HepG2 (cell line): ENCODE results near the gene PPP1R13L. TPM values are rescaled to one million over a fixed set of nuclear protein-coding genes. Genes with fewer than 3 reads are reported as not detected.

ENCODE experiments used
- ADNP ChIP-seq: sonication (generic); formaldehyde crosslinking; IDR thresholded peaks from 2 replicates; pipeline ENCODE4 v1.4.0; 2020; ENCODE audit warnings: missing genetic modification reagents
- AHDC1 ChIP-seq: sonication (generic); formaldehyde crosslinking; IDR thresholded peaks from 2 replicates; pipeline ENCODE4 v1.5.1; 2020; ENCODE audit warnings: mild to moderate bottlenecking, missing genetic modification reagents, borderline replicate concordance
- MAFG ChIP-seq: sonication (generic); formaldehyde crosslinking; IDR thresholded peaks from 2 replicates; pipeline ENCODE4 v1.5.1; 2020; ENCODE audit warnings: mild to moderate bottlenecking, missing genetic modification reagents
- RCOR2 ChIP-seq: IDR thresholded peaks from 2 replicates; pipeline ENCODE4 v1.6.1; 2016; ENCODE audit warnings: missing biosample characterization, missing genetic modification reagents
- SATB2 ChIP-seq: sonication (generic); formaldehyde crosslinking; IDR thresholded peaks from 2 replicates; pipeline ENCODE4 v1.5.0; 2020; ENCODE audit warnings: missing genetic modification reagents
- SOX6 ChIP-seq, 2 experiments: fragments of 450-650 bp in 1 of 2; sonication (generic) in 1 of 2; formaldehyde crosslinking in 1 of 2; IDR thresholded peaks; 2 replicates each; pipeline versions ENCODE4 v1.4.0 to v1.6.1; 2017 to 2020; ENCODE audit warnings: antibody characterized with exemption in 1 of 2, mild to moderate bottlenecking in 1 of 2, missing genetic modification reagents in 1 of 2
- TFAP4 ChIP-seq: sonication (generic); IDR thresholded peaks from 2 replicates; pipeline ENCODE4 v1.6.1; 2016; ENCODE audit warnings: low read depth, borderline replicate concordance
- ZNF264 ChIP-seq: sonication (generic); formaldehyde crosslinking; IDR thresholded peaks from 2 replicates; pipeline ENCODE4 v1.4.0; 2020; ENCODE audit warnings: missing genetic modification reagents
- ZNF496 ChIP-seq: sonication (generic); formaldehyde crosslinking; IDR thresholded peaks from 2 replicates; pipeline ENCODE4 v1.8.1; 2023; ENCODE audit warnings: mild to moderate bottlenecking, moderate library complexity, missing genetic modification reagents; ENCODE audit not compliant: insufficient replicate concordance
- ZNF562 ChIP-seq: sonication (generic); formaldehyde crosslinking; IDR thresholded peaks from 2 replicates; pipeline ENCODE4 v1.8.0; 2022; ENCODE audit warnings: missing genetic modification reagents, borderline replicate concordance
- ZNF614 ChIP-seq: IDR thresholded peaks from 2 replicates; pipeline ENCODE4 v1.6.1; 2018; ENCODE audit warnings: missing biosample characterization, missing genetic modification reagents, inconsistent platforms, borderline replicate concordance
- ZNF703 ChIP-seq: sonication (generic); formaldehyde crosslinking; IDR thresholded peaks from 2 replicates; pipeline ENCODE4 v1.5.1; 2020; ENCODE audit warnings: missing genetic modification reagents, mild to moderate bottlenecking, moderate library complexity, borderline replicate concordance
- ZNF780A ChIP-seq: sonication (generic); formaldehyde crosslinking; IDR thresholded peaks from 2 replicates; pipeline ENCODE4 v1.8.0; 2022; ENCODE audit warnings: mild to moderate bottlenecking, missing genetic modification reagents, moderate library complexity
- polyA plus RNA-seq, 8 experiments: library from polyadenylated mRNA; depleted of rRNA in 3 of 8; stranded (reverse) in 7 of 8; unstranded in 1 of 8; fragments of >200 nt; fragmentation: Illumina TruSeq in 4 of 8; extraction: Trizol in 4 of 8; gene quantifications; 2 replicates each; pipeline versions ENCODE4 v1.2.1 to v1.2.3, GENCODE V29; 2011 to 2016; ENCODE audit warnings: low read depth in 4 of 8, missing spikeins in 1 of 8, mixed read lengths in 1 of 8; ENCODE audit not compliant: insufficient read depth in 1 of 8
- total RNA-seq, 5 experiments: library from RNA; depleted of rRNA; stranded (reverse); fragments of >200 nt; fragmentation: Illumina TruSeq; extraction: Trizol; gene quantifications; 2 replicates each; pipeline ENCODE4 v1.2.3, GENCODE V29; 2016; ENCODE audit warnings: low read depth in 1 of 5
- TF ChIP-seq, protein P1 (sequence below): sonication (generic); formaldehyde crosslinking; IDR thresholded peaks from 2 replicates; pipeline ENCODE4 v1.4.0; 2020; ENCODE audit warnings: missing genetic modification reagents
- TF ChIP-seq, protein P2 (sequence below): sonication (generic); formaldehyde crosslinking; IDR thresholded peaks from 2 replicates; pipeline ENCODE4 v1.4.0; 2020; ENCODE audit warnings: missing genetic modification reagents
- TF ChIP-seq, protein P3 (sequence below): IDR thresholded peaks from 2 replicates; pipeline ENCODE4 v1.6.1; 2016; ENCODE audit warnings: missing compliant biosample characterization, missing genetic modification reagents, borderline replicate concordance

PPP1R13L gene
- total and polyA plus RNA-seq, 2 of the 13 experiments (the other 11 are each of a cell fraction or from before 2014, with no cell fraction given) = 1.3 to 6.6 TPM

DNA sequence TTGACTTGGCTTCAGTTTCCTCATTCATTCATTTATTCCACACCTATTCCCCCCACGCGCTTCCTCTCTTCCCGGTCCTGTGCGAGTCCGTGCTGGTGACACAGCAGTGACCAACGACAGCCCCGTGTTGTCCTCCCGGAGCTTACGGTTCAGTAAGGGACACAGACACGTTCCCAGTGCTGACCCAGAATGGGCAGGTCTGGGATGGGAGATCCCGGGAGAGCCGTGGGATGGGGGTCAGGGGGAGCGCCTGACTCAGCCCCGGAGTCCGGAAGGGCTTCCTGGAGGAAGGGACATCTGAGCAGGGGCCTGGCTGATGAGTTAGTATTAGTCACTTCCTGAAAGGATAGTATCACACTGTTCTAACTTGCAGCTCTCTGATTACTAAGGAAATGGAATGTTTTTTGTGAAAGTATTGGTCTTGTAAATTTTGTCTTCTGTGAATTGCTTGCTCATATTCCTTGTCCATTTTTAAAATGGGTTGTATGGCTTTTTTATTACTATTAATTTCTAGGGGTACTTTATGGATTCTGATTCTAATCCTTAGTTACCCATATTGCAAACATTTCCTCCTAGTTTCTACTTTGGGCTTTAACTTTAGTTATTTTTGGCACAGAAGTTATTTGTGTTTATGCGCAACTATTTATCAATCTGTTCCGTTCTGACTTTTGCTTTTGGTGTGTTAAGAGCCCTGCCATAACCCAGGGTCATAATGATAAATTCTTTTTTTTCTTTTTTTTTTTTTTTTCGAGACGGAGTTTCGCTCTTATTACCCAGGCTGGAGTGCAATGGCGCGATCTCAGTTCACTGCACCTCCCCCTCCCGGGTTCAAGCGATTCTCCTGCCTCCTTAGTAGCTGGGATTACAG, 19.6 kb upstream of the PPP1R13L start (continued):
- TF ChIP-seq AHDC1 (CRISPR knock-in tag) (0 out of 2 replicates have a peak, but pooled peaks have one; percentile 33), ZNF703 (CRISPR knock-in tag) (no peak), ZNF614 (CRISPR knock-in tag) (no peak; the same call in 1 of the 2 replicates), ADNP (CRISPR knock-in tag) (peak; percentile 57; the same call in 1 of the 2 replicates), SOX6 (IDR thresholded peaks at IDR 0.05) (no peak), SOX6 (CRISPR knock-in tag; IDR thresholded peaks at IDR 0.05) (no peak), ZNF562 (CRISPR knock-in tag) (no peak), MAFG (CRISPR knock-in tag) (no peak), RCOR2 (no peak), ZNF264 (CRISPR knock-in tag) (no peak), TFAP4 (no peak; the same call in 1 of the 2 replicates), ZNF780A (CRISPR knock-in tag) (no peak), ZNF496 (no peak), SATB2 (CRISPR knock-in tag) (no peak)
- TF ChIP-seq, protein P1, sequence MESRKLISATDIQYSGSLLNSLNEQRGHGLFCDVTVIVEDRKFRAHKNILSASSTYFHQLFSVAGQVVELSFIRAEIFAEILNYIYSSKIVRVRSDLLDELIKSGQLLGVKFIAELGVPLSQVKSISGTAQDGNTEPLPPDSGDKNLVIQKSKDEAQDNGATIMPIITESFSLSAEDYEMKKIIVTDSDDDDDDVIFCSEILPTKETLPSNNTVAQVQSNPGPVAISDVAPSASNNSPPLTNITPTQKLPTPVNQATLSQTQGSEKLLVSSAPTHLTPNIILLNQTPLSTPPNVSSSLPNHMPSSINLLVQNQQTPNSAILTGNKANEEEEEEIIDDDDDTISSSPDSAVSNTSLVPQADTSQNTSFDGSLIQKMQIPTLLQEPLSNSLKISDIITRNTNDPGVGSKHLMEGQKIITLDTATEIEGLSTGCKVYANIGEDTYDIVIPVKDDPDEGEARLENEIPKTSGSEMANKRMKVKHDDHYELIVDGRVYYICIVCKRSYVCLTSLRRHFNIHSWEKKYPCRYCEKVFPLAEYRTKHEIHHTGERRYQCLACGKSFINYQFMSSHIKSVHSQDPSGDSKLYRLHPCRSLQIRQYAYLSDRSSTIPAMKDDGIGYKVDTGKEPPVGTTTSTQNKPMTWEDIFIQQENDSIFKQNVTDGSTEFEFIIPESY (CRISPR knock-in tag) = no peak
- TF ChIP-seq, protein P2, sequence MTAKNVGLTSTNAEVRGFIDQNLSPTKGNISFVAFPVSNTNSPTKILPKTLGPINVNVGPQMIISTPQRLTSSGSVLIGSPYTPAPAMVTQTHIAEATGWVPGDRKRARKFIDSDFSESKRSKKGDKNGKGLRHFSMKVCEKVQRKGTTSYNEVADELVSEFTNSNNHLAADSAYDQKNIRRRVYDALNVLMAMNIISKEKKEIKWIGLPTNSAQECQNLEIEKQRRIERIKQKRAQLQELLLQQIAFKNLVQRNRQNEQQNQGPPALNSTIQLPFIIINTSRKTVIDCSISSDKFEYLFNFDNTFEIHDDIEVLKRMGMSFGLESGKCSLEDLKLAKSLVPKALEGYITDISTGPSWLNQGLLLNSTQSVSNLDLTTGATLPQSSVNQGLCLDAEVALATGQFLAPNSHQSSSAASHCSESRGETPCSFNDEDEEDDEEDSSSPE (CRISPR knock-in tag) = no peak
- TF ChIP-seq, protein P3, sequence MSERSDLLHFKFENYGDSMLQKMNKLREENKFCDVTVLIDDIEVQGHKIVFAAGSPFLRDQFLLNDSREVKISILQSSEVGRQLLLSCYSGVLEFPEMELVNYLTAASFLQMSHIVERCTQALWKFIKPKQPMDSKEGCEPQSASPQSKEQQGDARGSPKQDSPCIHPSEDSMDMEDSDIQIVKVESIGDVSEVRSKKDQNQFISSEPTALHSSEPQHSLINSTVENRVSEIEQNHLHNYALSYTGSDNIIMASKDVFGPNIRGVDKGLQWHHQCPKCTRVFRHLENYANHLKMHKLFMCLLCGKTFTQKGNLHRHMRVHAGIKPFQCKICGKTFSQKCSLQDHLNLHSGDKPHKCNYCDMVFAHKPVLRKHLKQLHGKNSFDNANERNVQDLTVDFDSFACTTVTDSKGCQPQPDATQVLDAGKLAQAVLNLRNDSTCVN = no peak
